K562 (cell line): ENCODE measurements around the gene MDM4. TPM values are rescaled to one million over a fixed set of nuclear protein-coding genes. Genes with fewer than 3 reads are reported as not detected.

Source experiments
- ATAC-seq: fragments of 200-7000 bp; cut with Tn5 transposase; 3 replicates; pipeline ENCODE4 v1.9.1; 2020; ENCODE audit warnings: moderate library complexity
- BruUV-seq: library from RNA; stranded (reverse); fragments of 400-500 nt; replicated peaks from 2 replicates; lab custom pipeline; 2021; lab: Mats Ljungman, UMichigan
- CTCF ChIA-PET: fragments of 300-600 bp; formaldehyde crosslinking; extraction: SDS; loops from one replicate; lab custom pipeline; 2021; ENCODE audit warnings: low intra/inter-chr PET ratio; lab: Yijun Ruan, JAX
- POLR2A ChIA-PET: fragments of 300-600, 350-650 bp; sonication (Branson Sonifier 250); formaldehyde crosslinking; extraction: SDS; loops from one replicate; lab custom pipeline; 2021; ENCODE audit warnings: antibody characterized with exemption, inconsistent platforms; lab: Yijun Ruan, JAX
- DNase-seq, 4 experiments: peaks; one replicate each; pipeline versions ENCODE4 v3.0.0 to v3.0.0-alpha.2; 2011 to 2018; ENCODE audit warnings: low spot score in 3 of 4, mixed read lengths in 3 of 4; ENCODE audit errors: extremely low read depth in 1 of 4
- FAIRE-seq: peaks from 2 replicates; lab custom pipeline; 2011; peaks lifted over from hg19 to GRCh38; lab: Jason Lieb, UNC
- H2AFZ ChIP-seq: 2 replicates; pipeline ENCODE4 v1.6.0; 2011; ENCODE audit warnings: low read depth, low read length, control low read depth, inconsistent platforms
- H3K27ac ChIP-seq: fragments of 200-600 bp; 3 replicates; pipeline ENCODE4 v1.8.0; 2011; ENCODE audit warnings: low read depth, mild to moderate bottlenecking, control low read depth, inconsistent platforms, low read length, moderate library complexity, mixed read lengths; ENCODE audit errors: extremely low read depth
- H3K27me3 ChIP-seq, 2 experiments: fragments of 300-600 bp in 1 of 2; 2 replicates in 1 of 2; 3 replicates in 1 of 2; pipeline versions ENCODE4 v1.6.0 to v1.8.0; 2011; ENCODE audit warnings: inconsistent platforms in 2 of 2, low read length in 2 of 2, mild to moderate bottlenecking in 1 of 2, mixed read lengths in 1 of 2, moderate library complexity in 1 of 2; ENCODE audit not compliant: control insufficient read depth in 2 of 2, insufficient read depth in 2 of 2
- H3K36me3 ChIP-seq: fragments of 300-600 bp; 3 replicates; pipeline ENCODE4 v1.8.0; 2011; ENCODE audit warnings: mild to moderate bottlenecking, low read length, inconsistent platforms; ENCODE audit not compliant: control insufficient read depth, insufficient read depth
- H3K4me1 ChIP-seq, 2 experiments: fragments of 200-600 bp in 1 of 2; replicated peaks in 1 of 2; 2 replicates in 1 of 2; 3 replicates in 1 of 2; pipeline versions ENCODE4 v1.5.1 to v1.8.0; 2011; ENCODE audit warnings: inconsistent platforms in 2 of 2, low read length in 2 of 2, mild to moderate bottlenecking in 1 of 2, mixed read lengths in 1 of 2, moderate library complexity in 1 of 2; ENCODE audit not compliant: control insufficient read depth in 2 of 2, insufficient read depth in 2 of 2
- H3K4me2 ChIP-seq: 2 replicates; pipeline ENCODE4 v1.6.1; 2011; ENCODE audit warnings: low read length, control low read depth, inconsistent platforms, mixed read lengths; ENCODE audit not compliant: insufficient read depth
- H3K4me3 ChIP-seq: fragments of 200-600 bp; sonication (generic), shearing (Covaris generic); 2 replicates; pipeline ENCODE4 v1.5.1; 2016; ENCODE audit warnings: control low read depth, inconsistent platforms
- H3K79me2 ChIP-seq: fragments of 200-600 bp; 3 replicates; pipeline ENCODE4 v1.8.0; 2011; ENCODE audit warnings: low read length, inconsistent platforms; ENCODE audit not compliant: control insufficient read depth, insufficient read depth
- H3K9ac ChIP-seq, 2 experiments: 2 replicates each; pipeline versions ENCODE4 v1.6.0 to v1.6.1; 2011; ENCODE audit warnings: low read depth in 2 of 2, low read length in 2 of 2, control low read depth in 1 of 2, inconsistent platforms in 1 of 2, mild to moderate bottlenecking in 1 of 2, mixed read lengths in 1 of 2; ENCODE audit not compliant: insufficient read depth in 1 of 2
- H3K9me1 ChIP-seq: one replicate; pipeline ENCODE4 v1.6.0; 2011; ENCODE audit warnings: inconsistent platforms, mild to moderate bottlenecking, low read length, moderate library complexity; ENCODE audit not compliant: control insufficient read depth, insufficient read depth
- H3K9me3 ChIP-seq: replicated peaks from 2 replicates; pipeline ENCODE4 v1.5.1; 2011; ENCODE audit warnings: low read depth, low read length, inconsistent platforms; ENCODE audit not compliant: control insufficient read depth, insufficient read depth
- H4K20me1 ChIP-seq: replicated peaks from 2 replicates; pipeline ENCODE4 v1.6.1; 2011; ENCODE audit warnings: low read length, inconsistent platforms, mixed read lengths; ENCODE audit not compliant: control insufficient read depth, insufficient read depth
- ATF7 ChIP-seq: fragments of 450-650 bp; IDR thresholded peaks from 2 replicates; pipeline ENCODE4 v1.7.1; 2014; ENCODE audit warnings: mild to moderate bottlenecking, moderate library complexity
- FOXK2 ChIP-seq, 2 experiments: fragments of 450-650 bp; IDR thresholded peaks in 1 of 2; conservative IDR thresholded peaks in 1 of 2; 2 replicates each; pipeline ENCODE4 v1.6.1; 2016; ENCODE audit warnings: low read depth in 2 of 2, mild to moderate bottlenecking in 1 of 2
- FOXM1 ChIP-seq, 2 experiments: fragments of 450-650 bp in 1 of 2; sonication (generic) in 1 of 2; formaldehyde crosslinking in 1 of 2; IDR thresholded peaks; 2 replicates each; pipeline versions ENCODE4 v1.6.1 to v1.9.0; 2017 to 2022; ENCODE audit warnings: low read depth in 2 of 2, mild to moderate bottlenecking in 2 of 2, missing genetic modification reagents in 1 of 2, moderate library complexity in 1 of 2
- LEF1 ChIP-seq: fragments of 450-650 bp; IDR thresholded peaks from 2 replicates; pipeline ENCODE4 v1.6.1; 2016; ENCODE audit warnings: mild to moderate bottlenecking
- NONO ChIP-seq, 2 experiments: fragments of 200-400 bp in 1 of 2; fragments of 450-650 bp in 1 of 2; formaldehyde crosslinking in 1 of 2; IDR thresholded peaks; 2 replicates each; pipeline ENCODE4 v1.6.1; 2017; ENCODE audit warnings: low read depth in 2 of 2, mild to moderate bottlenecking in 2 of 2, moderate library complexity in 2 of 2, low read length in 1 of 2
- RAD51 ChIP-seq: fragments of 450-650 bp; IDR thresholded peaks from 2 replicates; pipeline ENCODE4 v1.7.1; 2016; ENCODE audit warnings: low read depth, mild to moderate bottlenecking, borderline replicate concordance
- ZNF583 ChIP-seq: fragments of 250-450 bp; sonication (Bioruptor Pico); IDR thresholded peaks from 2 replicates; pipeline ENCODE4 v1.4.0; 2020
- WGBS: fragments of 100-300 bp; shearing (Covaris generic); methylation state at CpG from one replicate; pipeline ENCODE4 v1.1.6; 2016; ENCODE audit warnings: low coverage, mixed read lengths; ENCODE audit not compliant: insufficient coverage; ENCODE audit errors: missing lambda C conversion rate; 5-methylcytosine and 5-hydroxymethylcytosine counted together
- in situ Hi-C: fragments of 300-500 bp; cut with MboI; formaldehyde crosslinking; loops from 4 replicates; pipeline ENCODE4 v1.15.0; 2018; ENCODE audit warnings: inconsistent platforms, mixed read lengths
- intact Hi-C: fragments of 100-400 bp; cut with micrococcal nuclease; formaldehyde crosslinking; loops from 2 replicates; pipeline ENCODE4 v1.14.2; 2022
- polyA plus RNA-seq, 8 experiments: library from polyadenylated mRNA; depleted of rRNA in 4 of 8; stranded (reverse) in 5 of 8; unstranded in 3 of 8; fragments of >200 nt; fragmentation: Nextera tagmentation in 2 of 8; fragmentation: Illumina TruSeq in 1 of 8; extraction: Ambion mirVana in 2 of 8; extraction: Trizol in 1 of 8; gene quantifications; 2 replicates each; pipeline versions ENCODE4 v1.2.1 to v1.2.3, GENCODE V29; 2011 to 2014; ENCODE audit warnings: inconsistent platforms in 1 of 8, missing spikeins in 1 of 8
- total RNA-seq, 7 experiments: library from RNA; depleted of rRNA in 6 of 7; stranded (reverse); fragments of >200 nt in 6 of 7; fragmentation: Illumina TruSeq in 2 of 7; extraction: Trizol in 2 of 7; gene quantifications; 2 replicates each; pipeline versions ENCODE4 v1.2.1 to v1.2.3, GENCODE V29; 2011 to 2021; ENCODE audit warnings: low replicate concordance in 1 of 7
- TF ChIP-seq, protein P1 (sequence below): sonication (generic); formaldehyde crosslinking; IDR thresholded peaks from 2 replicates; pipeline ENCODE4 v1.5.0; 2020; ENCODE audit warnings: missing genetic modification reagents
- TF ChIP-seq, protein P2 (sequence below): fragments of 450-650 bp; IDR thresholded peaks from 2 replicates; pipeline ENCODE4 v1.6.1; 2018; ENCODE audit not compliant: partially characterized antibody

Gene MDM4
- total and polyA plus RNA-seq, 9 of the 15 experiments (the other 6 are each of a cell fraction or from before 2014, with no cell fraction given) = 3.3 to 61.7 (median 21.2) TPM

DNA sequence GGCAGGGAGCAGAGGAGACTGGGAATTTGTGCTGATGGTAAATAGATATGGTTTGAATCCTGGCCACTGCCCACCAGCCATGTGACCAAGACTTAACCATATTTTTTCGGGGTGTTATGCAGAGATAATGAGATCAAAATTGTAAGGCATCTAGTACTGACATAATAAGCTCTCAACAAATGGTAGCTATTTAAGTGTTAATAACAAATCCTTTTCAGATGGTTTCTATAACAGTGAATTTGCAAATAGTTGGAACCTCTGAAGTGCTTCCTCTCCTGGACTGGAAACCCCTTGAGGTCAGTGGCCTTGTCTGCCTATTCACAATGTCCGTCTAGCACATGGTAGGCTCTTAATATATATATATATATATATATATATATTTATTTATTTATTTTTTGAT, 64.7 kb downstream of the MDM4 start:
- Histone ChIP-seq H3K9me1 (no peaks in the 10 kb centered on the region), H3K9ac (no peak overlapping the region), H3K9me3 (no peaks in the 10 kb centered on the region), H4K20me1 (0 out of 2 replicates have a peak, but pooled peaks cover 4% of the 10 kb centered on the region), H2AFZ (no peak overlapping the region), H3K27me3 (peaks cover 9 to 21% of the 10 kb centered on the region in 2 experiments; a peak in 4 of 5 replicates), H3K27ac (no peak overlapping the region), H3K79me2 (no peaks in the 10 kb centered on the region), H3K36me3 (no peaks in the 10 kb centered on the region), H3K4me1 (peaks cover 3 to 6% of the 10 kb centered on the region in 2 experiments; a peak in 1 of 5 replicates), H3K4me2 (no peak overlapping the region), H3K4me3 (no peak overlapping the region)
- TF ChIP-seq, protein P1, sequence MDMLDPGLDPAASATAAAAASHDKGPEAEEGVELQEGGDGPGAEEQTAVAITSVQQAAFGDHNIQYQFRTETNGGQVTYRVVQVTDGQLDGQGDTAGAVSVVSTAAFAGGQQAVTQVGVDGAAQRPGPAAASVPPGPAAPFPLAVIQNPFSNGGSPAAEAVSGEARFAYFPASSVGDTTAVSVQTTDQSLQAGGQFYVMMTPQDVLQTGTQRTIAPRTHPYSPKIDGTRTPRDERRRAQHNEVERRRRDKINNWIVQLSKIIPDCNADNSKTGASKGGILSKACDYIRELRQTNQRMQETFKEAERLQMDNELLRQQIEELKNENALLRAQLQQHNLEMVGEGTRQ (CRISPR knock-in tag) = peak; percentile 37; the same call in 1 of the 2 replicates
- TF ChIP-seq, protein P2, sequence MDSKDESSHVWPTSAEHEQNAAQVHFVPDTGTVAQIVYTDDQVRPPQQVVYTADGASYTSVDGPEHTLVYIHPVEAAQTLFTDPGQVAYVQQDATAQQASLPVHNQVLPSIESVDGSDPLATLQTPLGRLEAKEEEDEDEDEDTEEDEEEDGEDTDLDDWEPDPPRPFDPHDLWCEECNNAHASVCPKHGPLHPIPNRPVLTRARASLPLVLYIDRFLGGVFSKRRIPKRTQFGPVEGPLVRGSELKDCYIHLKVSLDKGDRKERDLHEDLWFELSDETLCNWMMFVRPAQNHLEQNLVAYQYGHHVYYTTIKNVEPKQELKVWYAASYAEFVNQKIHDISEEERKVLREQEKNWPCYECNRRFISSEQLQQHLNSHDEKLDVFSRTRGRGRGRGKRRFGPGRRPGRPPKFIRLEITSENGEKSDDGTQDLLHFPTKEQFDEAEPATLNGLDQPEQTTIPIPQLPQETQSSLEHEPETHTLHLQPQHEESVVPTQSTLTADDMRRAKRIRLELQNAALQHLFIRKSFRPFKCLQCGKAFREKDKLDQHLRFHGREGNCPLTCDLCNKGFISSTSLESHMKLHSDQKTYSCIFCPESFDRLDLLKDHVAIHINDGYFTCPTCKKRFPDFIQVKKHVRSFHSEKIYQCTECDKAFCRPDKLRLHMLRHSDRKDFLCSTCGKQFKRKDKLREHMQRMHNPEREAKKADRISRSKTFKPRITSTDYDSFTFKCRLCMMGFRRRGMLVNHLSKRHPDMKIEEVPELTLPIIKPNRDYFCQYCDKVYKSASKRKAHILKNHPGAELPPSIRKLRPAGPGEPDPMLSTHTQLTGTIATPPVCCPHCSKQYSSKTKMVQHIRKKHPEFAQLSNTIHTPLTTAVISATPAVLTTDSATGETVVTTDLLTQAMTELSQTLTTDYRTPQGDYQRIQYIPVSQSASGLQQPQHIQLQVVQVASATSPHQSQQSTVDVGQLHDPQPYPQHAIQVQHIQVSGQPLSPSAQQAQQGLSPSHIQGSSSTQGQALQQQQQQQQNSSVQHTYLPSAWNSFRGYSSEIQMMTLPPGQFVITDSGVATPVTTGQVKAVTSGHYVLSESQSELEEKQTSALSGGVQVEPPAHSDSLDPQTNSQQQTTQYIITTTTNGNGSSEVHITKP = peak; percentile 96
- no peak for TF ChIP-seq LEF1
- TF ChIP-seq ATF7 = peak; percentile 50; the same call in 1 of the 2 replicates
- no peak for TF ChIP-seq ZNF583 (CRISPR knock-in tag)
- 0 out of 4 replicates have a peak, but pooled peaks of 1 of the 2 experiments have one; percentile 31 for TF ChIP-seq FOXK2 (conservative IDR thresholded peaks at IDR 0.05 in 1 of 2, IDR thresholded peaks at IDR 0.05 in 1 of 2; ENCODE audit: low read depth in 2 of 2)
- 0 out of 4 replicates have a peak, but pooled peaks of 1 of the 2 experiments have one; percentile 45 for TF ChIP-seq NONO (IDR thresholded peaks at IDR 0.05; ENCODE audit: low read depth in 2 of 2, low read length in 1 of 2)
- TF ChIP-seq FOXM1 (IDR thresholded peaks at IDR 0.05; ENCODE audit: low read depth) = no peak
- TF ChIP-seq FOXM1 (CRISPR knock-in tag; IDR thresholded peaks at IDR 0.05; ENCODE audit: low read depth) = no peak
- TF ChIP-seq RAD51 = peak; percentile 44; the same call in 1 of the 2 replicates
- DNase-seq = no peak
- no TSS peak for BruUV-seq
- intact Hi-C loops = no loop called here
- POLR2A ChIA-PET = no interaction called here
- CTCF ChIA-PET = no interaction called here
- in situ Hi-C loops = no loop called here
- no peak for ATAC-seq
- FAIRE-seq = no peak
- 18% methylated on average over 2 of the region's 2 CpGs for WGBS
